Measurements from ENCODE around the gene IFI27. TPM values are rescaled to one million over a fixed set of nuclear protein-coding genes. Genes with fewer than 3 reads are reported as not detected.
"Not testable (repeated sequence)": the region's sequence is repeated elsewhere in the genome, so short reads cannot be mapped to it uniquely, and the experiment has no call there.

Gene IFI27
- total RNA-seq, 1 donor from 2014 or later = 1,022 TPM

GRCh38 chr14:94066089-94066676 lies 44.4 kb upstream of the IFI27 start:
- DNase-seq (ENCODE audit: low read depth) (no peak), FAIRE-seq (no peak)
- peaks cover 28% of the 10 kb centered on the region for H3K4me1 ChIP-seq (ENCODE audit: insufficient read depth, low read length)
- peaks cover 94% of the 10 kb centered on the region for H3K79me2 ChIP-seq (ENCODE audit: insufficient read depth, low read length)
- no peak overlapping the region for H2AFZ ChIP-seq (ENCODE audit: low read depth, low read length)
- Mint-ChIP-seq H3K36me3 (ENCODE audit: low read depth, unreplicated experiment) (peaks cover 20% of the 10 kb centered on the region), H3K27me3 (ENCODE audit: low read depth, unreplicated experiment) (no peaks in the 10 kb centered on the region), H3K9me3 (ENCODE audit: unreplicated experiment) (peaks cover 29% of the 10 kb centered on the region), H3K4me1 (ENCODE audit: low read depth, unreplicated experiment) (peaks cover 37% of the 10 kb centered on the region), H3K4me3 (ENCODE audit: unreplicated experiment) (no peak overlapping the region), H3K27ac (ENCODE audit: unreplicated experiment) (no peak overlapping the region)
- no peak overlapping the region for H3K4me3 ChIP-seq (ENCODE audit: insufficient read depth, low read depth, low read length)
- peaks cover 3% of the 10 kb centered on the region for H3K36me3 ChIP-seq (ENCODE audit: insufficient read depth, low read length)
- H3K9me3 ChIP-seq (ENCODE audit: insufficient read depth, low read depth, low read length) = no peaks in the 10 kb centered on the region
- peak overlapping the region; percentile 45 for H3K4me2 ChIP-seq (ENCODE audit: low read length)
- no peak for TF ChIP-seq EZH2 (IDR thresholded peaks at IDR 0.05; ENCODE audit: insufficient read depth, low read length)
- TF ChIP-seq, protein P1, sequence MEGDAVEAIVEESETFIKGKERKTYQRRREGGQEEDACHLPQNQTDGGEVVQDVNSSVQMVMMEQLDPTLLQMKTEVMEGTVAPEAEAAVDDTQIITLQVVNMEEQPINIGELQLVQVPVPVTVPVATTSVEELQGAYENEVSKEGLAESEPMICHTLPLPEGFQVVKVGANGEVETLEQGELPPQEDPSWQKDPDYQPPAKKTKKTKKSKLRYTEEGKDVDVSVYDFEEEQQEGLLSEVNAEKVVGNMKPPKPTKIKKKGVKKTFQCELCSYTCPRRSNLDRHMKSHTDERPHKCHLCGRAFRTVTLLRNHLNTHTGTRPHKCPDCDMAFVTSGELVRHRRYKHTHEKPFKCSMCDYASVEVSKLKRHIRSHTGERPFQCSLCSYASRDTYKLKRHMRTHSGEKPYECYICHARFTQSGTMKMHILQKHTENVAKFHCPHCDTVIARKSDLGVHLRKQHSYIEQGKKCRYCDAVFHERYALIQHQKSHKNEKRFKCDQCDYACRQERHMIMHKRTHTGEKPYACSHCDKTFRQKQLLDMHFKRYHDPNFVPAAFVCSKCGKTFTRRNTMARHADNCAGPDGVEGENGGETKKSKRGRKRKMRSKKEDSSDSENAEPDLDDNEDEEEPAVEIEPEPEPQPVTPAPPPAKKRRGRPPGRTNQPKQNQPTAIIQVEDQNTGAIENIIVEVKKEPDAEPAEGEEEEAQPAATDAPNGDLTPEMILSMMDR (IDR thresholded peaks at IDR 0.05; ENCODE audit: insufficient read depth, low read depth, low read length) = no peak
- H3K27me3 ChIP-seq (ENCODE audit: insufficient read depth, low read length) = no peaks in the 10 kb centered on the region
- peak overlapping the region; percentile 11 for H3K27ac ChIP-seq (ENCODE audit: low read depth, low read length)
- no peak overlapping the region for H3K9ac ChIP-seq (ENCODE audit: low read length)
- peaks cover 62% of the 10 kb centered on the region for H4K20me1 ChIP-seq (ENCODE audit: insufficient read depth, low read length)

DNA sequence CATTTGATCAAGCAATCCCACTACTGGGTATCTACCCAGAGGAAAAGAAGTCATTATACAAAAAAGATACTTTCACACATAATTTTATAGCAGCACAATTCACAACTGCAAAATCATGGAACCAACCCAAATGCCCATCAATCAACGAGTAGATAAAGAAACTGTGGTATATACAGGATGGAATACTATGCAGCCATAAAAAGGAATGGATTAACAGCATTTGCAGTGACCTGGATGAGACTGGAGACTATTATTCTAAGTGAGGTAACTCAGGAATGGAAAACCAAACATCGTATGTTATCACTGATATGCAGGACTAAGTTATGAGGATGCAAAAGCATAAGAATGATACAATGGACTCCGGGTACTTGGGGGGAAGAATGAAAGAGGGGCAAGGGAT lies 38.5 kb upstream of the IFI27 start:
- Histone ChIP-seq H3K79me2 (ENCODE audit: insufficient read depth, low read length) (peaks cover 99% of the 10 kb centered on the region), H4K20me1 (ENCODE audit: insufficient read depth, low read length) (peaks cover 30% of the 10 kb centered on the region)
- not testable (repeated sequence) for H3K27me3 ChIP-seq (ENCODE audit: insufficient read depth, low read length); H2AFZ ChIP-seq (ENCODE audit: low read depth, low read length); DNase-seq (ENCODE audit: low read depth); H3K27ac ChIP-seq (ENCODE audit: low read depth, low read length); H3K4me3 Mint-ChIP-seq (ENCODE audit: unreplicated experiment); FAIRE-seq; H3K9ac ChIP-seq (ENCODE audit: low read length); H3K4me2 ChIP-seq (ENCODE audit: low read length); H3K9me3 ChIP-seq (ENCODE audit: insufficient read depth, low read depth, low read length); H3K4me1 ChIP-seq (ENCODE audit: insufficient read depth, low read length); H3K4me3 ChIP-seq (ENCODE audit: insufficient read depth, low read depth, low read length); H3K27me3 Mint-ChIP-seq (ENCODE audit: low read depth, unreplicated experiment); H3K27ac Mint-ChIP-seq (ENCODE audit: unreplicated experiment); H3K36me3 ChIP-seq (ENCODE audit: insufficient read depth, low read length); H3K4me1 Mint-ChIP-seq (ENCODE audit: low read depth, unreplicated experiment)
- peaks cover 42% of the 10 kb centered on the region for H3K9me3 Mint-ChIP-seq (ENCODE audit: unreplicated experiment)
- H3K36me3 Mint-ChIP-seq (ENCODE audit: low read depth, unreplicated experiment) = peaks cover 38% of the 10 kb centered on the region

- Histone ChIP-seq H3K79me2 (ENCODE audit: insufficient read depth, low read length) (peaks cover 100% of the 10 kb centered on the region), H2AFZ (ENCODE audit: low read depth, low read length) (no peak overlapping the region), H3K9ac (ENCODE audit: low read length) (no peak overlapping the region), H3K4me1 (ENCODE audit: insufficient read depth, low read length) (peaks cover 3% of the 10 kb centered on the region), H3K27me3 (ENCODE audit: insufficient read depth, low read length) (no peaks in the 10 kb centered on the region), H3K4me2 (ENCODE audit: low read length) (no peak overlapping the region), H3K4me3 (ENCODE audit: insufficient read depth, low read depth, low read length) (no peak overlapping the region), H3K36me3 (ENCODE audit: insufficient read depth, low read length) (peaks cover 11% of the 10 kb centered on the region), H3K9me3 (ENCODE audit: insufficient read depth, low read depth, low read length) (no peaks in the 10 kb centered on the region), H4K20me1 (ENCODE audit: insufficient read depth, low read length) (peaks cover 44% of the 10 kb centered on the region), H3K27ac (ENCODE audit: low read depth, low read length) (no peak overlapping the region)
- H3K4me3 Mint-ChIP-seq (ENCODE audit: unreplicated experiment) = no peak overlapping the region
- TF ChIP-seq, protein P1 (IDR thresholded peaks at IDR 0.05; ENCODE audit: insufficient read depth, low read depth, low read length) = no peak
- TF ChIP-seq EZH2 (IDR thresholded peaks at IDR 0.05; ENCODE audit: insufficient read depth, low read length) = no peak
- H3K27ac Mint-ChIP-seq (ENCODE audit: unreplicated experiment) = no peak overlapping the region
- H3K9me3 Mint-ChIP-seq (ENCODE audit: unreplicated experiment) = peaks cover 27% of the 10 kb centered on the region
- H3K4me1 Mint-ChIP-seq (ENCODE audit: low read depth, unreplicated experiment) = peaks cover 19% of the 10 kb centered on the region
- peaks cover 51% of the 10 kb centered on the region for H3K36me3 Mint-ChIP-seq (ENCODE audit: low read depth, unreplicated experiment)
- FAIRE-seq (no peak), DNase-seq (ENCODE audit: low read depth) (no peak)
- no peaks in the 10 kb centered on the region for H3K27me3 Mint-ChIP-seq (ENCODE audit: low read depth, unreplicated experiment)
These were observed 36.0 kb upstream of the IFI27 start for GRCh38 chr14:94074534-94074933.

All from astrocyte (in vitro differentiated cells and primary cell).